BLaER1 treated with 17β-estradiol and CSF1 and Interleukin-3, amounts not matched to agents 10 nM and 100 nM (cell line): ENCODE data around the gene TMPRSS6.

ENCODE experiments used
- H3K27ac ChIP-seq, 11 experiments: shearing (Covaris generic); formaldehyde crosslinking; 2 replicates each; pipeline ENCODE4 v1.8.1; 2022
- H3K27me3 ChIP-seq, 11 experiments: shearing (Covaris generic); formaldehyde crosslinking; 2 replicates each; pipeline ENCODE4 v1.8.1; 2022
- H3K36me3 ChIP-seq, 11 experiments: shearing (Covaris generic); formaldehyde crosslinking; 2 replicates each; pipeline ENCODE4 v1.8.1; 2022
- H3K4me1 ChIP-seq, 10 experiments: shearing (Covaris generic); formaldehyde crosslinking; 2 replicates each; pipeline ENCODE4 v1.8.1; 2022
- H3K4me2 ChIP-seq, 11 experiments: shearing (Covaris generic); formaldehyde crosslinking; 2 replicates each; pipeline ENCODE4 v1.8.1; 2022
- H3K4me3 ChIP-seq, 10 experiments: shearing (Covaris generic); formaldehyde crosslinking; 2 replicates each; pipeline ENCODE4 v1.8.1; 2022
- H3K9ac ChIP-seq, 11 experiments: shearing (Covaris generic); formaldehyde crosslinking; 2 replicates each; pipeline ENCODE4 v1.8.1; 2022
- H3K9me3 ChIP-seq, 11 experiments: shearing (Covaris generic); formaldehyde crosslinking; replicated peaks in 1 of 11; 2 replicates each; pipeline ENCODE4 v1.8.1; 2022
- H4K20me1 ChIP-seq, 11 experiments: shearing (Covaris generic); formaldehyde crosslinking; 2 replicates each; pipeline ENCODE4 v1.8.1; 2022
- Cebpa-rat ChIP-seq, 11 experiments: shearing (Covaris generic); IDR thresholded peaks; 2 replicates each; pipeline ENCODE4 v1.8.1; 2022

Gene TMPRSS6

GRCh38 chr22:37018815-37019308, 90.7 kb downstream of the TMPRSS6 start:
- Histone ChIP-seq H3K9ac (peak overlapping the region; percentile 90 to 100 (median 96)), H3K27me3 (no peaks in the 10 kb centered on the region), H4K20me1 (peaks cover 16 to 66% (median 48%) of the 10 kb centered on the region in 11 experiments; a peak in 19 of 22 replicates), H3K4me1 (peaks cover 43 to 56% (median 50%) of the 10 kb centered on the region in 10 experiments), H3K4me2 (peak overlapping the region; percentile 89 to 99 (median 97)), H3K4me3 (peak overlapping the region; percentile 82 to 99 (median 94)), H3K36me3 (peaks cover 8 to 42% (median 21%) of the 10 kb centered on the region in 11 experiments; a peak in 20 of 22 replicates), H3K27ac (peak overlapping the region; percentile 92 to 100 (median 96)), H3K9me3 (no peaks in the 10 kb centered on the region)
- TF ChIP-seq Cebpa-rat (IDR thresholded peaks at IDR 0.05) = no peak

GRCh38 chr22:37018086-37018814, 91.3 kb downstream of the TMPRSS6 start:
- Histone ChIP-seq H3K4me1 (peaks cover 43 to 56% (median 50%) of the 10 kb centered on the region in 10 experiments), H3K9me3 (no peaks in the 10 kb centered on the region), H3K27me3 (no peaks in the 10 kb centered on the region), H3K9ac (peak overlapping the region; percentile 90 to 100 (median 96)), H3K27ac (peak overlapping the region; percentile 92 to 100 (median 96); a peak in 19 of 22 replicates), H3K36me3 (peaks cover 6 to 37% (median 20%) of the 10 kb centered on the region in 11 experiments; a peak in 15 of 22 replicates), H3K4me3 (peak overlapping the region; percentile 82 to 99 (median 94)), H3K4me2 (peak overlapping the region; percentile 89 to 99 (median 97)), H4K20me1 (peaks cover 10 to 66% (median 43%) of the 10 kb centered on the region in 11 experiments; a peak in 19 of 22 replicates)
- TF ChIP-seq Cebpa-rat (IDR thresholded peaks at IDR 0.05) = no peak

GRCh38 chr22:37017356-37017755, 92.2 kb downstream of the TMPRSS6 start:
- TF ChIP-seq Cebpa-rat (IDR thresholded peaks at IDR 0.05) = no peak
- Histone ChIP-seq H3K27me3 (no peaks in the 10 kb centered on the region), H3K36me3 (peaks cover 6 to 31% (median 20%) of the 10 kb centered on the region in 11 experiments; a peak in 15 of 22 replicates), H3K4me1 (peaks cover 39 to 52% (median 47%) of the 10 kb centered on the region in 10 experiments), H3K4me3 (peak overlapping the region in 3 of 10 experiments; percentile 91 to 98 (median 96); a peak in 2 of 20 replicates), H3K9me3 (no peaks in the 10 kb centered on the region), H3K9ac (peak overlapping the region in 9 of 11 experiments; percentile 5 to 100 (median 94); a peak in 11 of 22 replicates), H4K20me1 (peaks cover 4 to 64% (median 37%) of the 10 kb centered on the region in 11 experiments; a peak in 19 of 22 replicates), H3K27ac (no peak overlapping the region), H3K4me2 (peak overlapping the region; percentile 89 to 99 (median 97); a peak in 20 of 22 replicates)

DNA sequence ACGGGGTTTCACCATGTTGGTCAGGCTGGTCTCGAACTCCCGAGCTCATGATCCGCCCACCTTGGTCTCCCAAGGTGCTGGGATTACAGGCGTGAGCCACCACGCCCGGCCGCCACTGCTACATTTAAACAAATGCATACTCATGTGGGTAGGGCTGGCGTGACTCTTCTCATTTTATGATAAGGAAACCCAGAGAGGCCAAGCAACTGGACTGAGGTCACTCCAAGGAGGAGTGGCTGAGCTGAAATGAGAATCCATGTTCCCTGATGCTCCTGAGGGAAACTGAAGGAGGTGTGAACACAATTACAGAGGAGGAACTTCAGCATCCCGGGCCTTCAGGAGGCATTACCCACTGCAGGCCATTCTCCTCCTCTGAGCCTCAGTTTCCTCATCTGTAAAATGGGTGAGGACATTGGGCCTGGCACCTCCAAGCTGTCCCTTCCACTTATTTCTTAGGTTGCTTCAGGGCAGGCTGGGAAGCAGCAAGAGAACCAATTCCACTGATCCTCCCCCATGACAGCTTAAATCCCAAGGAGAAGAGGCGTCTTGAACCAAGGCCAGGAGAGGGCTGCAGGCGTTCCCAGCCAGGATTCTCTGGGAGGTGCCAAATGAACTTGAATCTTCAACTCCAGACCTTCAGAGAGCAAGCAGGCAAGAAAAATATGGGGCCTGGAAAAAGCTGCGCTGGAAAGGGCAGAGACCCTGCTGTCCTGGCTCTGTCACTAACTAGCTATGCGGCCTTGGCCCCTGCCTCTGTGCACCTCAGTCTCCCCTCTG, 93.2 kb downstream of the TMPRSS6 start:
- H3K9ac ChIP-seq = peak overlapping the region in 4 of 11 experiments; percentile 14 to 97 (median 32); a peak in 3 of 22 replicates
- H3K27ac ChIP-seq = no peak overlapping the region
- H4K20me1 ChIP-seq = peaks cover 0 to 65% (median 32%) of the 10 kb centered on the region in 11 experiments; a peak in 16 of 22 replicates
- TF ChIP-seq Cebpa-rat (IDR thresholded peaks at IDR 0.05) = no peak
- H3K4me2 ChIP-seq = peak overlapping the region in 7 of 11 experiments; percentile 89 to 99 (median 97); a peak in 9 of 22 replicates
- H3K27me3 ChIP-seq = no peaks in the 10 kb centered on the region
- H3K36me3 ChIP-seq = peaks cover 6 to 29% (median 20%) of the 10 kb centered on the region in 11 experiments; a peak in 15 of 22 replicates
- H3K4me1 ChIP-seq = peaks cover 29 to 41% (median 36%) of the 10 kb centered on the region in 10 experiments
- no peaks in the 10 kb centered on the region for H3K9me3 ChIP-seq
- no peak overlapping the region for H3K4me3 ChIP-seq

DNA sequence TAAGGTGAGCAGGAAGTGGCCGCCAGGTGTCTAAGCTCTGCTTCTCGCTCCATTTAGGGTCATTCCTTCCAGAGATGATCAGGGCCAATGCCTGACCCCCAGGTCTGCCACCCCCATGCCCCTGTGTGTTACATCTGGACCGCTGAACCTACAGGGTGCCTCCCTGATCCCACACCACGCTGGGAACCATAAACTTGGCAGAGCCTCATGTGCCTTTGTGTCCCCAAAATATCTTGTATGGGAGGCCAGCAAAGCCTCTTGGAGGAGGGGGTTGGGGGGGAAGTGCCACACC, 94.0 kb downstream of the TMPRSS6 start:
- Histone ChIP-seq H4K20me1 (peaks cover 0 to 73% (median 32%) of the 10 kb centered on the region in 11 experiments; a peak in 16 of 22 replicates), H3K27ac (no peak overlapping the region), H3K27me3 (no peaks in the 10 kb centered on the region), H3K4me1 (peaks cover 23 to 34% (median 29%) of the 10 kb centered on the region in 10 experiments), H3K4me2 (no peak overlapping the region), H3K36me3 (peaks cover 6 to 35% (median 20%) of the 10 kb centered on the region in 11 experiments; a peak in 16 of 22 replicates), H3K9ac (no peak overlapping the region), H3K9me3 (no peaks in the 10 kb centered on the region), H3K4me3 (no peak overlapping the region)
- no peak for TF ChIP-seq Cebpa-rat (IDR thresholded peaks at IDR 0.05)
